HG03095 (cell line): ENCODE measurements around the gene OR13J1.
A peak's percentile ranks its signal among the peaks of the same experiment; 100 is the strongest.

Experiments used
- ATAC-seq: cut with Tn5 transposase; IDR thresholded peaks from one replicate; pipeline ENCODE4 v1.9.1; 2021; ENCODE audit warnings: moderate library complexity; ENCODE audit not compliant: unreplicated experiment

OR13J1 gene

GRCh38 chr9:35835216-35835632 lies 35.0 kb downstream of the OR13J1 start:
- ATAC-seq: no peak

- no peak for ATAC-seq
Measured at GRCh38 chr9:35834260-35835215, 35.7 kb downstream of the OR13J1 start.

DNA sequence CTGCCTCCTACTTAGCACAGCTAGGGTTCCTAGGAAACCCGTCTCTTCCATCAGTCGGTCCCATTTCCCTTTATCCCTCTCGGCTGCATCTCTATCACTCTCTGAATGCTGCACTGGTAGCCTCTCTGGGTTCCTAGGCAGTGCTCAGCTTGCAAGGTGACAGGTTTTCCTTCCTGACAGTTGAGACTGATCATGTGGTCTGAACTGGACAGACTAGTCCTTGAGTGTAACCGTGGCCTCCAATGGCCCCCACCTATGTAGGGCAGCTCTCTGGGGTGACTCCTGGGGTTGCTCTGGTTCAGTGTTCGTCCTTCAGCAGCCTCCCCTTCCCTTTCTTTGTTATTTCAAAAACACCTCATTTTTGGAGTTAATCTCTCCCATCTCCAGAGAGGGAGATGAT lies 37.4 kb downstream of the OR13J1 start:
- no peak for ATAC-seq

GRCh38 chr9:35831040-35831439 lies 39.2 kb downstream of the OR13J1 start:
- no peak for ATAC-seq

GRCh38 chr9:35829764-35830096 lies 40.5 kb downstream of the OR13J1 start:
- no peak for ATAC-seq

GRCh38 chr9:35829084-35829763 lies 41.0 kb downstream of the OR13J1 start, which contains the start of gene TMEM8B:
Gene TMEM8B, plus strand, starts transcription at chr9:35829228. Its CDS starts 220 bp downstream, at chr9:35829448.
- peak; percentile 73 for ATAC-seq

GRCh38 chr9:35828716-35829083 lies 41.5 kb downstream of the OR13J1 start, which contains the start of gene FAM221B:
Gene FAM221B, minus strand, starts transcription at chr9:35828732. Its CDS starts 2,571 bp downstream, at chr9:35826161.
- no peak for ATAC-seq

DNA sequence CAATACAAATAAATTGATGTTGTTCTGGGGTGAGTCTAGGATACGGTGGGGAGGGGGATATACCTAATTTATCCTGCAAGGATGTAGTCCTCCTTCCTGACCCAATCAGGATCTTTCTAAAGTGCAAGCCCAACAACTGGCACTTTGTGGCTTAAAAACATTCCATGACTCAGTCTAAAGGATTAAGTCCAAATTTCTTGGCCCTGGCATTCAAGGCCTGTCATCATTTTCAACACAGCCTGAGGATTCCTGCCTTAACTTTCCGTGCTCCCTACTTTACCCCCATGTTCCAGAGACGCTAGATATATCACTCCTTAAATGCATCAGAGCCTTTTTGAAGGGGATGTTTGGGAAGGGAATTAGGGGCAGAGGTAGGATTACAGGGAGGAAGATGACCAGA lies 42.7 kb downstream of the OR13J1 start:
- ATAC-seq: no peak

DNA sequence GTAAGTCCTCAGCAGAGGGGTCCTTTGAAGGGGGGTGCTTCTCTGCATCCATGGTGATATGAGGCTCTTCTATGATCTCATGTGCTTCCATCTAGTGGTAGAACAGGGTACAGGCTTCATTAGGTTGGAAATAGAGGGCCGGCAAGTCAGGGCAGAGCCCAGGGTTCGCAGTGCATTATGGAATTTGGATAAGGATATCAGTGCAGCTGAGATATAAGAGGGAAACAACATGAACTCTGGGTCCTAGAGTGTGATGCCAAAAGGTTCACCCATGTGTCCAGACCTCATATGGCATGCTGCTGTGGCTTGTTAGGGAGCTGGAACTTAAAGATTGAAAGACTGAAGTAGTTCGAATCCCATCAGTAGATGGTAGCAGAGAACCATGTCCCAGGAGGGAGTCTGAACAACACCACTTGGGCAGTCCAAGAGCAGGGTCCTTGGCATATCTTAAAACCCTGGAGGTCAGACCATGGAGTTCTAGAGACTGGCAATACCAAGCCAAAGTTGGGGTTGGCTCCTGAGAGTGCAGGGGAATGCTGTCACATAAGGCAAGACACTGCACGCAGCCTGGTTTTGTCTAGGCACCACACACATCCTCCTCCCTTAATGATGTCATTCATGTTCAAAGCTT lies 44.0 kb downstream of the OR13J1 start:
- no peak for ATAC-seq

- no peak for ATAC-seq
Measured at GRCh38 chr9:35822926-35823325, 47.3 kb downstream of the OR13J1 start.

- ATAC-seq: no peak
Measured at GRCh38 chr9:35820076-35820475, 50.1 kb downstream of the OR13J1 start.
